DOHH2 (cell line): Measurements from ENCODE around the gene SCAMP1.

ENCODE experiments used
- CTCF ChIP-seq: fragments of 200-600 bp; sonication (generic); IDR thresholded peaks from one replicate; pipeline ENCODE4 v1.5.1; 2014; ENCODE audit warnings: antibody characterized with exemption, mild to moderate bottlenecking, low read depth, low read length; ENCODE audit not compliant: poor library complexity, severe bottlenecking
- EZH2phosphoT487 ChIP-seq: fragments of 200-600 bp; sonication (generic); IDR thresholded peaks from 2 replicates; pipeline ENCODE4 v1.6.1; 2017; ENCODE audit warnings: borderline replicate concordance, mild to moderate bottlenecking, antibody characterized with exemption, low read length, moderate library complexity, mixed read lengths

DNA sequence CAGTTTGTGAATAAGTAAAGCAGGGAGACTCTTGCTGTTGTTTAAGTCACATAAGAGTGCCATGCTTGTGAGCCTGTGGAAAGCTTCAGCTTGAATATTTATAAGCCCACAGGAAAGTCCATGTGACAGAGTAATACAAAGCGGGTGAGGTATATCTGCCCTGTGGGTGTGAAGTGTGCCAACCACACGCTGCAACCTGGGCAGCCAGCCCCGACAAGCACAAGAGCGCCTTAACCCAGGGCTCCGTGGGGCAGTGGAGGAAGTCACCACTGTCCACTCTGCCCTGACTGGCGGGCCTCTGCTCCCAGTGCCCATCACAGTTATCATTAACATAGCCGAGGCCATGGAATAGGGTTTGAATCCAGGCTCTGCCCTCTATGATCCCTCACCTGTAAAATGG lies 132.2 kb downstream of the SCAMP1 start:
- TF ChIP-seq CTCF (no peak), EZH2phosphoT487 (no peak)
